SK-N-SH treated with all-trans-retinoic acid at 6 μM for 48 hours (cell line): ENCODE measurements around the gene ZGPAT.

Source experiments
- ATAC-seq: fragments of 200-7000 bp; cut with Tn5 transposase; 3 replicates; pipeline ENCODE4 v1.9.1; 2020; ENCODE audit warnings: mild to moderate bottlenecking, moderate library complexity
- ARNTL ChIP-seq: fragments of 450-650 bp; formaldehyde crosslinking; IDR thresholded peaks from 2 replicates; pipeline ENCODE4 v1.5.0; 2020; ENCODE audit warnings: low read depth, mild to moderate bottlenecking, moderate library complexity, borderline replicate concordance
- BACH2 ChIP-seq: fragments of 250-450 bp; sonication (Bioruptor Pico); IDR thresholded peaks from 2 replicates; pipeline ENCODE4 v1.9.0; 2021; ENCODE audit warnings: mild to moderate bottlenecking, borderline replicate concordance
- CSDC2 ChIP-seq: fragments of 250-450 bp; sonication (Bioruptor Pico); IDR thresholded peaks from 2 replicates; pipeline ENCODE4 v1.5.0; 2020; ENCODE audit warnings: mild to moderate bottlenecking, moderate library complexity
- CSRNP3 ChIP-seq: fragments of 250-450 bp; sonication (Bioruptor Pico); IDR thresholded peaks from 2 replicates; pipeline ENCODE4 v1.5.1; 2021; ENCODE audit warnings: mild to moderate bottlenecking, moderate library complexity
- ESRRG ChIP-seq: fragments of 250-450 bp; sonication (Bioruptor Pico); IDR thresholded peaks from 2 replicates; pipeline ENCODE4 v1.6.1; 2021; ENCODE audit warnings: mild to moderate bottlenecking
- GLIS3 ChIP-seq: fragments of 250-450 bp; sonication (Bioruptor Pico); IDR thresholded peaks from 2 replicates; pipeline ENCODE4 v1.5.0; 2020; ENCODE audit warnings: mild to moderate bottlenecking, moderate library complexity
- ISL1 ChIP-seq: fragments of 250-450 bp; sonication (Bioruptor Pico); IDR thresholded peaks from 2 replicates; pipeline ENCODE4 v2.1.2; 2022; ENCODE audit warnings: mild to moderate bottlenecking, moderate library complexity
- OSR1 ChIP-seq: fragments of 250-450 bp; sonication (Bioruptor Pico); IDR thresholded peaks from 2 replicates; pipeline ENCODE4 v1.8.0; 2022; ENCODE audit warnings: moderate library complexity, mild to moderate bottlenecking, inconsistent platforms
- PATZ1 ChIP-seq: fragments of 250-450 bp; sonication (Bioruptor Pico); IDR thresholded peaks from 2 replicates; pipeline ENCODE4 v1.8.0; 2020; ENCODE audit warnings: mild to moderate bottlenecking, moderate library complexity, borderline replicate concordance
- POU6F1 ChIP-seq: fragments of 250-450 bp; sonication (Bioruptor Pico); IDR thresholded peaks from 2 replicates; pipeline ENCODE4 v1.8.0; 2021; ENCODE audit warnings: low read depth, mild to moderate bottlenecking, moderate library complexity, borderline replicate concordance
- PPARA ChIP-seq: fragments of 250-450 bp; sonication (Bioruptor Pico); IDR thresholded peaks from 2 replicates; pipeline ENCODE4 v1.5.0; 2020; ENCODE audit warnings: mild to moderate bottlenecking, borderline replicate concordance
- RARB ChIP-seq: fragments of 250-450 bp; sonication (Bioruptor Pico); IDR thresholded peaks from 2 replicates; pipeline ENCODE4 v1.8.0; 2021; ENCODE audit warnings: mild to moderate bottlenecking, moderate library complexity
- SNAI2 ChIP-seq: fragments of 250-450 bp; sonication (Bioruptor Pico); IDR thresholded peaks from 2 replicates; pipeline ENCODE4 v1.5.0; 2020; ENCODE audit warnings: mild to moderate bottlenecking, moderate library complexity
- TCF4 ChIP-seq: fragments of 250-450 bp; sonication (Bioruptor Pico); IDR thresholded peaks from 2 replicates; pipeline ENCODE4 v1.8.0; 2021; ENCODE audit warnings: mild to moderate bottlenecking, moderate library complexity, borderline replicate concordance
- TOX ChIP-seq: fragments of 250-450 bp; sonication (Bioruptor Pico); IDR thresholded peaks from 2 replicates; pipeline ENCODE4 v1.8.0; 2021; ENCODE audit warnings: mild to moderate bottlenecking, moderate library complexity, borderline replicate concordance
- TSHZ2 ChIP-seq: fragments of 250-450 bp; sonication (Bioruptor Pico); IDR thresholded peaks from 2 replicates; pipeline ENCODE4 v1.5.0; 2020; ENCODE audit warnings: mild to moderate bottlenecking, moderate library complexity
- ZC3H10 ChIP-seq: fragments of 250-450 bp; sonication (Bioruptor Pico); IDR thresholded peaks from 2 replicates; pipeline ENCODE4 v1.5.1; 2021; ENCODE audit warnings: mild to moderate bottlenecking, moderate library complexity
- ZFP3 ChIP-seq: fragments of 250-450 bp; sonication (Bioruptor Pico); IDR thresholded peaks from 2 replicates; pipeline ENCODE4 v1.5.0; 2020; ENCODE audit warnings: mild to moderate bottlenecking, moderate library complexity
- ZFP30 ChIP-seq: fragments of 450-650 bp; formaldehyde crosslinking; IDR thresholded peaks from 2 replicates; pipeline ENCODE4 v1.5.0; 2022; ENCODE audit warnings: mild to moderate bottlenecking, moderate library complexity
- ZNF70 ChIP-seq: fragments of 450-650 bp; formaldehyde crosslinking; IDR thresholded peaks from 2 replicates; pipeline ENCODE4 v1.5.0; 2020; ENCODE audit warnings: mild to moderate bottlenecking, moderate library complexity
- ZNF8 ChIP-seq: fragments of 450-650 bp; formaldehyde crosslinking; IDR thresholded peaks from 2 replicates; pipeline ENCODE4 v1.5.0; 2020; ENCODE audit warnings: mild to moderate bottlenecking, moderate library complexity

The ZGPAT gene

GRCh38 chr20:63708301-63709148 is 686 bp downstream of the ZGPAT start:
- TF ChIP-seq ISL1 (CRISPR knock-in tag) (no peak), CSRNP3 (CRISPR knock-in tag) (no peak), OSR1 (CRISPR knock-in tag) (no peak), TSHZ2 (no peak), RARB (CRISPR knock-in tag) (no peak), ZNF8 (CRISPR knock-in tag) (no peak), CSDC2 (CRISPR knock-in tag) (no peak), GLIS3 (CRISPR knock-in tag) (no peak), POU6F1 (CRISPR knock-in tag) (no peak), BACH2 (no peak)
- ATAC-seq: no peak

GRCh38 chr20:63709149-63709527 is 1.3 kb downstream of the ZGPAT start:
- no peak for ATAC-seq
- TF ChIP-seq RARB (CRISPR knock-in tag) (no peak), PPARA (CRISPR knock-in tag) (no peak), ISL1 (CRISPR knock-in tag) (no peak), OSR1 (CRISPR knock-in tag) (no peak), TCF4 (CRISPR knock-in tag) (no peak), ZC3H10 (CRISPR knock-in tag) (no peak), CSRNP3 (CRISPR knock-in tag) (no peak), ZFP30 (CRISPR knock-in tag) (no peak), ZFP3 (CRISPR knock-in tag) (no peak), BACH2 (no peak), SNAI2 (CRISPR knock-in tag) (no peak), ARNTL (no peak), ZNF70 (no peak), ESRRG (CRISPR knock-in tag) (no peak), CSDC2 (CRISPR knock-in tag) (no peak), POU6F1 (CRISPR knock-in tag) (no peak)

- ATAC-seq: no peak
- no peak for TF ChIP-seq TCF4 (CRISPR knock-in tag)
- no peak for TF ChIP-seq BACH2
- no peak for TF ChIP-seq RARB (CRISPR knock-in tag)
- TF ChIP-seq ZFP3 (CRISPR knock-in tag): no peak
- TF ChIP-seq TSHZ2: no peak
- no peak for TF ChIP-seq ESRRG (CRISPR knock-in tag)
- no peak for TF ChIP-seq PPARA (CRISPR knock-in tag)
- TF ChIP-seq ZNF8 (CRISPR knock-in tag): no peak
- TF ChIP-seq GLIS3 (CRISPR knock-in tag): no peak
- TF ChIP-seq TOX (CRISPR knock-in tag): no peak
- no peak for TF ChIP-seq PATZ1 (CRISPR knock-in tag)
- no peak for TF ChIP-seq ZNF70
These were observed 3.3 kb downstream of the ZGPAT start for GRCh38 chr20:63711085-63711645.
